HepG2 (cell line): ENCODE results near the gene ESYT1. TPM values are rescaled to one million over a fixed set of nuclear protein-coding genes. Genes with fewer than 3 reads are reported as not detected.

ENCODE experiments used
- ARNT ChIP-seq: fragments of 450-650 bp; IDR thresholded peaks from 2 replicates; pipeline ENCODE4 v1.6.1; 2017
- CEBPG ChIP-seq: IDR thresholded peaks from 2 replicates; pipeline ENCODE4 v1.6.1; 2016
- KAT2B ChIP-seq: fragments of 150-350 bp; IDR thresholded peaks from 2 replicates; pipeline ENCODE4 v1.6.1; 2014; ENCODE audit warnings: low read depth, low read length, borderline replicate concordance
- KDM6A ChIP-seq: IDR thresholded peaks from 2 replicates; pipeline ENCODE4 v1.6.1; 2016; ENCODE audit warnings: low read depth
- MED13 ChIP-seq: sonication (generic); formaldehyde crosslinking; IDR thresholded peaks from 2 replicates; pipeline ENCODE4 v1.5.0; 2020; ENCODE audit warnings: missing genetic modification reagents
- MIER2 ChIP-seq: IDR thresholded peaks from 2 replicates; pipeline ENCODE4 v1.6.1; 2016; ENCODE audit warnings: missing biosample characterization, missing genetic modification reagents
- NCOA2 ChIP-seq: sonication (generic); formaldehyde crosslinking; IDR thresholded peaks from 2 replicates; pipeline ENCODE4 v1.8.0; 2022; ENCODE audit warnings: inconsistent platforms
- PCBP1 ChIP-seq: fragments of 200-400 bp; formaldehyde crosslinking; IDR thresholded peaks from 2 replicates; pipeline ENCODE4 v1.6.1; 2017; ENCODE audit warnings: mild to moderate bottlenecking, low read depth, low read length, borderline replicate concordance
- SPEN ChIP-seq: sonication (generic); formaldehyde crosslinking; IDR thresholded peaks from 2 replicates; pipeline ENCODE4 v1.5.1; 2020; ENCODE audit warnings: low read depth, mild to moderate bottlenecking, missing genetic modification reagents
- TCF7L2 ChIP-seq: IDR thresholded peaks from 2 replicates; pipeline ENCODE4 v1.6.1; 2011; ENCODE audit warnings: mild to moderate bottlenecking, low read depth, low read length, moderate library complexity
- ZBTB3 ChIP-seq: sonication (generic); formaldehyde crosslinking; IDR thresholded peaks from 2 replicates; pipeline ENCODE4 v1.4.0; 2020; ENCODE audit warnings: low read depth, mild to moderate bottlenecking, moderate library complexity, missing genetic modification reagents, borderline replicate concordance
- ZFYVE20 ChIP-seq: sonication (generic); formaldehyde crosslinking; IDR thresholded peaks from 2 replicates; pipeline ENCODE4 v1.8.0; 2023; ENCODE audit warnings: low read depth, mild to moderate bottlenecking, moderate library complexity, missing genetic modification reagents, borderline replicate concordance
- ZNF296 ChIP-seq: sonication (generic); formaldehyde crosslinking; conservative IDR thresholded peaks from 2 replicates; pipeline ENCODE4 v1.5.0; 2020; ENCODE audit warnings: mild to moderate bottlenecking, missing genetic modification reagents
- ZNF367 ChIP-seq: sonication (generic); formaldehyde crosslinking; IDR thresholded peaks from 2 replicates; pipeline ENCODE4 v1.4.0; 2020; ENCODE audit warnings: missing genetic modification reagents, borderline replicate concordance
- ZNF547 ChIP-seq: sonication (generic); formaldehyde crosslinking; IDR thresholded peaks from 2 replicates; pipeline ENCODE4 v1.5.1; 2020; ENCODE audit warnings: mild to moderate bottlenecking, missing genetic modification reagents
- ZNF556 ChIP-seq: sonication (generic); formaldehyde crosslinking; IDR thresholded peaks from 2 replicates; pipeline ENCODE4 v1.4.0; 2020; ENCODE audit warnings: mild to moderate bottlenecking, missing genetic modification reagents, borderline replicate concordance
- ZNF563 ChIP-seq: sonication (generic); formaldehyde crosslinking; IDR thresholded peaks from 2 replicates; pipeline ENCODE4 v1.8.0; 2022; ENCODE audit warnings: mild to moderate bottlenecking, moderate library complexity, missing genetic modification reagents
- polyA plus RNA-seq, 8 experiments: library from polyadenylated mRNA; depleted of rRNA in 3 of 8; stranded (reverse) in 7 of 8; unstranded in 1 of 8; fragments of >200 nt; fragmentation: Illumina TruSeq in 4 of 8; extraction: Trizol in 4 of 8; gene quantifications; 2 replicates each; pipeline versions ENCODE4 v1.2.1 to v1.2.3, GENCODE V29; 2011 to 2016; ENCODE audit warnings: low read depth in 4 of 8, missing spikeins in 1 of 8, mixed read lengths in 1 of 8; ENCODE audit not compliant: insufficient read depth in 1 of 8
- total RNA-seq, 5 experiments: library from RNA; depleted of rRNA; stranded (reverse); fragments of >200 nt; fragmentation: Illumina TruSeq; extraction: Trizol; gene quantifications; 2 replicates each; pipeline ENCODE4 v1.2.3, GENCODE V29; 2016; ENCODE audit warnings: low read depth in 1 of 5
- TF ChIP-seq, protein P1 (sequence below): sonication (generic); formaldehyde crosslinking; conservative IDR thresholded peaks from 2 replicates; pipeline ENCODE4 v1.4.0; 2020; ENCODE audit warnings: mild to moderate bottlenecking, missing genetic modification reagents, moderate library complexity
- TF ChIP-seq, protein P2 (sequence below): sonication (generic); formaldehyde crosslinking; IDR thresholded peaks from 2 replicates; pipeline ENCODE4 v1.5.0; 2020; ENCODE audit warnings: missing genetic modification reagents
- TF ChIP-seq, protein P3 (sequence below): sonication (generic); formaldehyde crosslinking; IDR thresholded peaks from 2 replicates; pipeline ENCODE4 v1.8.1; 2023; ENCODE audit warnings: mild to moderate bottlenecking, moderate library complexity, missing genetic modification reagents
- TF ChIP-seq, protein P4 (sequence below): fragments of 450-650 bp; IDR thresholded peaks from 2 replicates; pipeline ENCODE4 v1.6.1; 2016
- TF ChIP-seq, protein P5 (sequence below): sonication (generic); formaldehyde crosslinking; IDR thresholded peaks from 2 replicates; pipeline ENCODE4 v1.4.0; 2020; ENCODE audit warnings: missing genetic modification reagents, low read depth, mild to moderate bottlenecking, borderline replicate concordance

Gene ESYT1
- total and polyA plus RNA-seq, 2 of the 13 experiments (the other 11 are each of a cell fraction or from before 2014, with no cell fraction given) = 66.9 to 71.0 TPM

DNA sequence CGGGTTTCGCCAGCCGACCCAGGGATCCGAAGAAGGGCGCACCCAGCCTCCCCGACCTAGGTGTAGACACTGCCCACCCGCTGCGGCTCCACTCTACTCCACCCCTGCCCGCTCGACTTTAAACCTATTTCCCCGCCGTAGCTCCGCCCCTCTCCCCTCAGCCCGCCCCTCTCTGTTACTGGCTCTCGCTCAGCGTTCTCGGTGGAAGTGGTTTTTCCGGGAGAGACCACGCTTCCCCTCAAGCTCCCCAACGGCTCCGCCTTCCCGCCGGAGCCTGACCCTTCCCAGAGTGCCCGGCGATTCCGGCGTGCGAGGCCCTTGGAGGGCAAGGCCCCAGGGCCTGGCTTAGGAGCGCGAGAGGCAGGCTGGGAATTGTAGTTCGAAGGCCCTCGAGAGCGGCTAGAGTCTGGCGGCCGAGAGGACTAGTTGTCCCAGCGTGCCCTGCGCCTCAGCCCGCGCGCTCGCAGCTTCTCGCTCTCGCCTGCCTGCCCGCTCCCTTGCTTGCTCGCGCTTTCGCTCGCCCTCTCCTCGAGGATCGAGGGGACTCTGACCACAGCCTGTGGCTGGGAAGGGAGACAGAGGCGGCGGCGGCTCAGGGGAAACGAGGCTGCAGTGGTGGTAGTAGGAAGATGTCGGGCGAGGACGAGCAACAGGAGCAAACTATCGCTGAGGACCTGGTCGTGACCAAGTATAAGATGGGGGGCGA, 23.8 kb upstream of the ESYT1 start, which contains the start of gene PA2G4 (continued):
- TF ChIP-seq ZFYVE20 (0 out of 2 replicates have a peak, but pooled peaks have one; percentile 35), ARNT (no peak), ZBTB3 (peak; percentile 85; the same call in 1 of the 2 replicates), TCF7L2 (no peak), ZNF296 (CRISPR knock-in tag) (peak; percentile 64; the same call in 1 of the 2 replicates), MIER2 (no peak), KAT2B (no peak), PCBP1 (peak; percentile 87), SPEN (CRISPR knock-in tag) (peak; percentile 93), ZNF556 (CRISPR knock-in tag) (peak; percentile 73; the same call in 1 of the 2 replicates), ZNF547 (peak; percentile 97), ZNF367 (no peak), ZNF563 (CRISPR knock-in tag) (peak; percentile 88), CEBPG (CRISPR knock-in tag) (peak; percentile 41; the same call in 1 of the 2 replicates), MED13 (CRISPR knock-in tag) (peak; percentile 65), KDM6A (CRISPR knock-in tag) (no peak), NCOA2 (CRISPR knock-in tag) (peak; percentile 51; the same call in 1 of the 2 replicates)
- TF ChIP-seq, protein P1, sequence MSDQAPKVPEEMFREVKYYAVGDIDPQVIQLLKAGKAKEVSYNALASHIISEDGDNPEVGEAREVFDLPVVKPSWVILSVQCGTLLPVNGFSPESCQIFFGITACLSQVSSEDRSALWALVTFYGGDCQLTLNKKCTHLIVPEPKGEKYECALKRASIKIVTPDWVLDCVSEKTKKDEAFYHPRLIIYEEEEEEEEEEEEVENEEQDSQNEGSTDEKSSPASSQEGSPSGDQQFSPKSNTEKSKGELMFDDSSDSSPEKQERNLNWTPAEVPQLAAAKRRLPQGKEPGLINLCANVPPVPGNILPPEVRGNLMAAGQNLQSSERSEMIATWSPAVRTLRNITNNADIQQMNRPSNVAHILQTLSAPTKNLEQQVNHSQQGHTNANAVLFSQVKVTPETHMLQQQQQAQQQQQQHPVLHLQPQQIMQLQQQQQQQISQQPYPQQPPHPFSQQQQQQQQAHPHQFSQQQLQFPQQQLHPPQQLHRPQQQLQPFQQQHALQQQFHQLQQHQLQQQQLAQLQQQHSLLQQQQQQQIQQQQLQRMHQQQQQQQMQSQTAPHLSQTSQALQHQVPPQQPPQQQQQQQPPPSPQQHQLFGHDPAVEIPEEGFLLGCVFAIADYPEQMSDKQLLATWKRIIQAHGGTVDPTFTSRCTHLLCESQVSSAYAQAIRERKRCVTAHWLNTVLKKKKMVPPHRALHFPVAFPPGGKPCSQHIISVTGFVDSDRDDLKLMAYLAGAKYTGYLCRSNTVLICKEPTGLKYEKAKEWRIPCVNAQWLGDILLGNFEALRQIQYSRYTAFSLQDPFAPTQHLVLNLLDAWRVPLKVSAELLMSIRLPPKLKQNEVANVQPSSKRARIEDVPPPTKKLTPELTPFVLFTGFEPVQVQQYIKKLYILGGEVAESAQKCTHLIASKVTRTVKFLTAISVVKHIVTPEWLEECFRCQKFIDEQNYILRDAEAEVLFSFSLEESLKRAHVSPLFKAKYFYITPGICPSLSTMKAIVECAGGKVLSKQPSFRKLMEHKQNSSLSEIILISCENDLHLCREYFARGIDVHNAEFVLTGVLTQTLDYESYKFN (CRISPR knock-in tag) = peak; percentile 68
- TF ChIP-seq, protein P2, sequence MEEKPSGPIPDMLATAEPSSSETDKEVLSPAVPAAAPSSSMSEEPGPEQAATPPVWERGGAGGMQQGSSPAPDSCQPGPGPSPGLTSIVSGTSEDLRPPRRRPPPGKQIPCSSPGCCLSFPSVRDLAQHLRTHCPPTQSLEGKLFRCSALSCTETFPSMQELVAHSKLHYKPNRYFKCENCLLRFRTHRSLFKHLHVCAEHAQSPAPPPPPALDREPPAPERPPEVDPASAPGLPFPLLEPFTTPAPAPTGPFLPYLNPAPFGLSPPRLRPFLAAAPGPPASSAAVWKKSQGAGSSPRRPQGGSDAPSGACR (CRISPR knock-in tag) = peak; percentile 94
- TF ChIP-seq, protein P3, sequence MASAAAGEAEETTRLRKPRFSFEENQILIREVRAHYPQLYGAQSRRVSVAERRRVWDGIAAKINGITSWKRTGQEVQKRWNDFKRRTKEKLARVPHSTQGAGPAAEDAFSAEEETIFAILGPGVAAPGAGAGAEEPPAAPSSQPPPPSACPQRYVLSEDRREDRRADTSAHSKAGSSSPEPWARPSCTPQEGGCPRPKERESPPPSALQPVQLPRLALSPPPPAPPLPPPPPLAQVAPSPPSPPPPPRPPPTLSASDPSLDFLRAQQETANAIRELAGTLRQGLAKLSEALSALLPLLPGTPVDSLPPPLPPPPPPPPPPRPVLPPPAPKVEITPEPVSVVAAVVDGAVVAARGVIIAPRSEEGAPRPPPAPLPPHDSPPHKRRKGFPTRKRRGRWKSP (CRISPR knock-in tag) = peak; percentile 90; the same call in 1 of the 2 replicates
- TF ChIP-seq, protein P4, sequence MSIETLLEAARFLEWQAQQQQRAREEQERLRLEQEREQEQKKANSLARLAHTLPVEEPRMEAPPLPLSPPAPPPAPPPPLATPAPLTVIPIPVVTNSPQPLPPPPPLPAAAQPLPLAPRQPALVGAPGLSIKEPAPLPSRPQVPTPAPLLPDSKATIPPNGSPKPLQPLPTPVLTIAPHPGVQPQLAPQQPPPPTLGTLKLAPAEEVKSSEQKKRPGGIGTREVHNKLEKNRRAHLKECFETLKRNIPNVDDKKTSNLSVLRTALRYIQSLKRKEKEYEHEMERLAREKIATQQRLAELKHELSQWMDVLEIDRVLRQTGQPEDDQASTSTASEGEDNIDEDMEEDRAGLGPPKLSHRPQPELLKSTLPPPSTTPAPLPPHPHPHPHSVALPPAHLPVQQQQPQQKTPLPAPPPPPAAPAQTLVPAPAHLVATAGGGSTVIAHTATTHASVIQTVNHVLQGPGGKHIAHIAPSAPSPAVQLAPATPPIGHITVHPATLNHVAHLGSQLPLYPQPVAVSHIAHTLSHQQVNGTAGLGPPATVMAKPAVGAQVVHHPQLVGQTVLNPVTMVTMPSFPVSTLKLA = peak; percentile 74
- TF ChIP-seq, protein P5, sequence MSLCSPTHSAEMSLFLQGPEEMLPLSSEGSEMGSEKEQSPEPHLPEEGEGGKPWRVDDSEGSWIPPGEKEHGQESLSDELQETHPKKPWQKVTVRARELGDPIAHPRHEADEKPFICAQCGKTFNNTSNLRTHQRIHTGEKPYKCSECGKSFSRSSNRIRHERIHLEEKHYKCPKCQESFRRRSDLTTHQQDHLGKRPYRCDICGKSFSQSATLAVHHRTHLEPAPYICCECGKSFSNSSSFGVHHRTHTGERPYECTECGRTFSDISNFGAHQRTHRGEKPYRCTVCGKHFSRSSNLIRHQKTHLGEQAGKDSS (CRISPR knock-in tag) = peak; percentile 80; the same call in 1 of the 2 replicates
